ENCODE measurements around the gene CHRNA5. TPM values are rescaled to one million over a fixed set of nuclear protein-coding genes. Genes with fewer than 3 reads are reported as not detected.
"Not testable (repeated sequence)": the region's sequence is repeated elsewhere in the genome, so short reads cannot be mapped to it uniquely, and the experiment has no call there.

CHRNA5 gene
- total RNA-seq, 3 donors from 2014 or later = 1.4 to 4.3 (median 3.1) TPM

DNA sequence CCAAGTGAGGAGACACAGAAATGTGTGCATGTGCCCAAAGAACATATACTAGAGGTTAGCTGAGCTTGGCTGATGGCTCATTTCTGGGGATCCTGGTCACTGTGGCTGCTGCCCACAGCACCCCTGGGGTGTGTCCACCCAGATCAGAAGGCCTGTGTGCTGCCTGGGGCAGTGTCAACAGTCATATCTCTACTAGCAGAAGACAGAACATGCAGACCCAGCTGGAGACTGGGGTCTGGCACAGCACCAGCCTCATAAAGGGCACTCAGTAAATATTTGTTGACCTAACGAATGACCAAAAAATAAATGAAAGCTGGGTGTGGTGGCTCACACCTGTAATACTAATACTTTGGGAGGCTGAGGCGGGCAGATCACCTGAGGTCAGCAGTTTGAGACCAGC is 39.1 kb downstream of the CHRNA5 start:
- no peak overlapping the region for H3K4me3 ChIP-seq
- H3K27me3 ChIP-seq = no peaks in the 10 kb centered on the region
- DNase-seq (ENCODE audit: low spot score in 2 of 2) = no peak
- H3K9me3 ChIP-seq = no peaks in the 10 kb centered on the region
- no peaks in the 10 kb centered on the region for H3K36me3 ChIP-seq
- H3K27ac ChIP-seq = no peak overlapping the region
- intact Hi-C loops (cut with DNase I; ENCODE audit: low total_unique reads) = no loop called here
- TF ChIP-seq, protein P1, sequence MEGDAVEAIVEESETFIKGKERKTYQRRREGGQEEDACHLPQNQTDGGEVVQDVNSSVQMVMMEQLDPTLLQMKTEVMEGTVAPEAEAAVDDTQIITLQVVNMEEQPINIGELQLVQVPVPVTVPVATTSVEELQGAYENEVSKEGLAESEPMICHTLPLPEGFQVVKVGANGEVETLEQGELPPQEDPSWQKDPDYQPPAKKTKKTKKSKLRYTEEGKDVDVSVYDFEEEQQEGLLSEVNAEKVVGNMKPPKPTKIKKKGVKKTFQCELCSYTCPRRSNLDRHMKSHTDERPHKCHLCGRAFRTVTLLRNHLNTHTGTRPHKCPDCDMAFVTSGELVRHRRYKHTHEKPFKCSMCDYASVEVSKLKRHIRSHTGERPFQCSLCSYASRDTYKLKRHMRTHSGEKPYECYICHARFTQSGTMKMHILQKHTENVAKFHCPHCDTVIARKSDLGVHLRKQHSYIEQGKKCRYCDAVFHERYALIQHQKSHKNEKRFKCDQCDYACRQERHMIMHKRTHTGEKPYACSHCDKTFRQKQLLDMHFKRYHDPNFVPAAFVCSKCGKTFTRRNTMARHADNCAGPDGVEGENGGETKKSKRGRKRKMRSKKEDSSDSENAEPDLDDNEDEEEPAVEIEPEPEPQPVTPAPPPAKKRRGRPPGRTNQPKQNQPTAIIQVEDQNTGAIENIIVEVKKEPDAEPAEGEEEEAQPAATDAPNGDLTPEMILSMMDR (IDR thresholded peaks at IDR 0.05) = no peak
- no peak for TF ChIP-seq POLR2A (IDR thresholded peaks at IDR 0.05)
- no peak for TF ChIP-seq POLR2AphosphoS5 (IDR thresholded peaks at IDR 0.05)
- no peaks in the 10 kb centered on the region for H3K4me1 ChIP-seq

DNA sequence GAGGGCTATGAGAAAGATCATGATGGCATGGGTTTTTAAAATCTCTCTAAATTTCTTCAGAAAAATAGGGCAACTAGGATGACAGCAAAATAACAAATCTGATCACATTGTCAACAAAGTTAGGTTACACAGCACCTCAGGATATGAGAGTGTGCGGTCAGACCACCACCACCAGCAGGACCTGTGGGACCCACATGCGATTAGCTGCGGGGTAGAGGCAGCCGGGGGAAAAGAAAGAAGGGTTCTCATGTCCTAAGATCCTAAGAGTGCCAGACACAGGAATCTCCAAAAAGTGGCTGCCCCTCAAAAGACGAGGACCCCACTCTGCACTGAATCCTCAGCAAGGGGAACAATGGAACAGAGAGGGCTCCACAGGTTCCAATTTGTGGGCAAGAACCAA is 39.9 kb downstream of the CHRNA5 start:
- no peaks in the 10 kb centered on the region for H3K4me1 ChIP-seq
- H3K36me3 ChIP-seq = no peaks in the 10 kb centered on the region
- no peaks in the 10 kb centered on the region for H3K9me3 ChIP-seq
- no peak overlapping the region for H3K27ac ChIP-seq
- no peaks in the 10 kb centered on the region for H3K27me3 ChIP-seq
- TF ChIP-seq, protein P1 (IDR thresholded peaks at IDR 0.05) = no peak
- TF ChIP-seq POLR2AphosphoS5 (IDR thresholded peaks at IDR 0.05) (no peak), POLR2A (IDR thresholded peaks at IDR 0.05) (no peak)
- no peak for DNase-seq (ENCODE audit: low spot score in 2 of 2)
- no peak overlapping the region for H3K4me3 ChIP-seq
- intact Hi-C loops (cut with DNase I; ENCODE audit: low total_unique reads) = no loop called here

DNA sequence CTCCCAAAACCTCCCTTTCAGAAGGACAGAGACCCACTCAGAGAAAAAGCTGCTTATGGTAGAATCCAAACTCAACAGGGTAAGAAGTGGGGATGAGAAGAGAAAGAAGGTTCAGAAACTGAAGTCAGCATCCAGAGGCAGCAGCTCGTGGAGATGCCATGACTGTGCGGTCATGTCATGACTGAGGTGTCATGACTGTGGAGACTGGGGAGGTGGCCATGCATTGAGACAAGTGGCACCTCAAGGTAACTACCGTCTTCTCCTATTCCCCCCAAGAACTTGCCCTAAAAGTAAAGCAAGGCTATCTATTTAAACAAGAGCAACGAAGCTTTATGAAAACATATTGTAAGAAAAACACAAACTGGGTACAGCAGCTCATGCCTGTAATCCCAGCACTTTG is 40.4 kb downstream of the CHRNA5 start:
- no peaks in the 10 kb centered on the region for H3K9me3 ChIP-seq
- H3K4me3 ChIP-seq = no peak overlapping the region
- H3K27ac ChIP-seq = no peak overlapping the region
- H3K4me1 ChIP-seq = no peaks in the 10 kb centered on the region
- no peaks in the 10 kb centered on the region for H3K36me3 ChIP-seq
- TF ChIP-seq POLR2AphosphoS5 (IDR thresholded peaks at IDR 0.05) (no peak), POLR2A (IDR thresholded peaks at IDR 0.05) (no peak)
- TF ChIP-seq, protein P1 (IDR thresholded peaks at IDR 0.05) = no peak
- no peak for DNase-seq (ENCODE audit: low spot score in 2 of 2)
- intact Hi-C loops (cut with DNase I; ENCODE audit: low total_unique reads) = no loop called here
- no peaks in the 10 kb centered on the region for H3K27me3 ChIP-seq

DNA sequence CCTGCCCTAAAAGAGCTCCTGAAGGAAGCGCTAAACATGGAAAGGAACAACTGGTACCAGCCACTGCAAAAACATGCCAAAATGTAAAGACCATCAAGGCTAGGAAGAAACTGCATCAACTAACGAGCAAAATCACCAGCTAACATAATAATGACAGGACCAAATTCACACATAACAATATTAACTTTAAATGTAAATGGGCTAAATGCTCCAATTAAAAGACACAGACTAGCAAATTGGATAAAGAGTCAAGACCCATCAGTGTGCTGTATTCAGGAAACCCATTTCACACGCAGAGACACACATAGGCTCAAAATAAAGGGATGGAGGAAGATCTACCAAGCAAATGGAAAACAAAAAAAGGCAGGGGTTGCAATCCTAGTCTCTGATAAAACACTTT is 44.2 kb downstream of the CHRNA5 start:
- intact Hi-C loops (cut with DNase I; ENCODE audit: low total_unique reads); H3K4me1 ChIP-seq; H3K27ac ChIP-seq; DNase-seq (ENCODE audit: low spot score in 2 of 2); H3K27me3 ChIP-seq; H3K36me3 ChIP-seq; H3K9me3 ChIP-seq; H3K4me3 ChIP-seq: not testable (repeated sequence)

DNA sequence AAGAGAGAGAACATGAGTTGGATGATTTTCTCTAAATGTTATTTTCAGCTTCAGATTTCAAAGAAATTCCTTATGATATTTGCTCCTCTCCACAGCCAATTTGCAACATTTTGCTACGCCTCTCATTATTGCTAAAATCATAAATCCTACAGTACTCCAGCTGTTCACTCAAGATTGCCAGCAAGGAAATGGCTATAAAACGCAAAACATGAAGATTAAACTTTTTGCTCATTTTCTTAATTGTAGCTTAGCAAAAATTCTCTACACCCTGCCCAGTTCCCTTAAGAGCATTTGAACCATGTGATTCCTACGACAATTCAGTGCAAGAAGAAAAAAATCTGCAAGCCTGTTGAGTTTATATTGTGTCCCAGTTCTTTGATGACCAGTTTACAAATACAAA is 48.7 kb downstream of the CHRNA5 start:
- H3K4me3 ChIP-seq = no peak overlapping the region
- no peaks in the 10 kb centered on the region for H3K36me3 ChIP-seq
- TF ChIP-seq POLR2A (IDR thresholded peaks at IDR 0.05) (no peak), POLR2AphosphoS5 (IDR thresholded peaks at IDR 0.05) (no peak)
- TF ChIP-seq, protein P1 (IDR thresholded peaks at IDR 0.05) = no peak
- intact Hi-C loops (cut with DNase I; ENCODE audit: low total_unique reads) = no loop called here
- no peaks in the 10 kb centered on the region for H3K4me1 ChIP-seq
- H3K27ac ChIP-seq = no peak overlapping the region
- DNase-seq (ENCODE audit: low spot score in 2 of 2) = no peak
- H3K27me3 ChIP-seq = peaks cover 0 to 6% of the 10 kb centered on the region in 2 donors
- no peaks in the 10 kb centered on the region for H3K9me3 ChIP-seq

DNA sequence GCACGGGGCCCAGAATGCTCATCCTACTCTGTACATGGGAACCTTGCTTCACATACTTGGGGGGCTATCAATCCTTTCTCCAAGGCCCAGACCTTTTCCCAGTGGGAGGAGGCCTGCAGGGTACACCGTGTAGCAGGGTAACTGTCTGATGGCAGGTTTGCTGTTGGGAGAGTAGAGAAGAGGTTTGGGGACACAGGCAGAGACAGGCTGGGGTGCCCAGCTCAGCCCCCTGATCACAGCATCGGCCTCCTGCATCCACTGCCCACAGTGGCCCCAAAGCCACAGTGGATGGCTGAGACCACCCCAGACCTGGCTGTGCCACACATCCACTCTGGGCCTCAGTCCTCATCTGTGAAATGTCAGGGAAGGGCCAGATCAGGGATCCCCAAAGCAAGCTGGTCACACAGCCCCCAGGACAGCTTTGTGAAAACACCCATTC is 49.9 kb downstream of the CHRNA5 start:
- Histone ChIP-seq H3K27me3 (peaks cover 0 to 17% of the 10 kb centered on the region in 2 donors), H3K9me3 (no peaks in the 10 kb centered on the region), H3K36me3 (no peaks in the 10 kb centered on the region), H3K4me3 (no peak overlapping the region), H3K4me1 (no peaks in the 10 kb centered on the region), H3K27ac (no peak overlapping the region)
- intact Hi-C loops (cut with DNase I; ENCODE audit: low total_unique reads) = no loop called here
- no peak for DNase-seq (ENCODE audit: low spot score in 2 of 2)
- TF ChIP-seq POLR2A (IDR thresholded peaks at IDR 0.05) (no peak), POLR2AphosphoS5 (IDR thresholded peaks at IDR 0.05) (no peak)
- TF ChIP-seq, protein P1 (IDR thresholded peaks at IDR 0.05) = no peak
